Gastroesophageal sphincter (tissue), 4 donors: ENCODE data around the gene ODAD3. TPM values are rescaled to one million over a fixed set of nuclear protein-coding genes. Genes with fewer than 3 reads are reported as not detected.

Experiments
- ATAC-seq: fragments of 150-250 bp; one replicate; pipeline ENCODE4 v1.9.1; 2016; ENCODE audit warnings: mild to moderate bottlenecking, moderate library complexity
- H3K27ac ChIP-seq, 4 donors: fragments of 200-600 bp; sonication (generic) in 3 of 4; 1 replicate in 3 of 4; 2 replicates in 1 of 4; pipeline ENCODE4 v1.5.1; 2016 to 2019
- H3K27me3 ChIP-seq: fragments of 200-600 bp; sonication (generic); one replicate; pipeline ENCODE4 v1.5.1; 2019
- H3K36me3 ChIP-seq, 2 donors: fragments of 200-600 bp; sonication (generic); one replicate each; pipeline ENCODE4 v1.5.1; 2019; ENCODE audit warnings: control low read depth in 1 of 2
- H3K4me1 ChIP-seq, 3 donors: fragments of 200-600 bp; sonication (generic); 1 replicate in 2 of 3; 2 replicates in 1 of 3; pipeline ENCODE4 v1.5.1; 2016 to 2019; ENCODE audit warnings: control low read depth in 2 of 3
- H3K4me3 ChIP-seq, 2 donors: fragments of 200-600 bp; sonication (generic); one replicate each; pipeline ENCODE4 v1.5.1; 2019; ENCODE audit warnings: mild to moderate bottlenecking in 1 of 2, moderate library complexity in 1 of 2
- H3K9me3 ChIP-seq, 3 donors: fragments of 200-600 bp; sonication (generic); one replicate each; pipeline ENCODE4 v1.5.1; 2017 to 2019; ENCODE audit warnings: control low read depth in 2 of 3
- CTCF ChIP-seq, 4 experiments: fragments of 200-600 bp in 2 of 4; fragments of 450-650 bp in 2 of 4; sonication (generic) in 1 of 4; IDR thresholded peaks; one replicate each; pipeline ENCODE4 v1.5.1; 2017 to 2019; ENCODE audit warnings: antibody characterized with exemption in 4 of 4, mild to moderate bottlenecking in 2 of 4, moderate library complexity in 2 of 4
- EP300 ChIP-seq: sonication (generic); formaldehyde crosslinking; IDR thresholded peaks from one replicate; pipeline ENCODE4 v1.6.1; 2017; ENCODE audit warnings: antibody characterized with exemption, mild to moderate bottlenecking
- POLR2A ChIP-seq, 2 donors: fragments of 450-650 bp; IDR thresholded peaks; one replicate each; pipeline ENCODE4 v1.6.1; 2017; ENCODE audit warnings: antibody characterized with exemption in 2 of 2, mild to moderate bottlenecking in 2 of 2, moderate library complexity in 1 of 2
- POLR2AphosphoS5 ChIP-seq: sonication (generic); formaldehyde crosslinking; IDR thresholded peaks from one replicate; pipeline ENCODE4 v1.6.1; 2017; ENCODE audit warnings: antibody characterized with exemption
- WGBS, 2 donors: methylation state at CpG; one replicate each; pipeline ENCODE4 v1.1.5; 2018; ENCODE audit warnings: low coverage in 1 of 2; 5-methylcytosine and 5-hydroxymethylcytosine counted together
- total RNA-seq, 4 donors: library from RNA; depleted of rRNA; stranded (reverse); fragments of >200 nt; gene quantifications; one replicate each; pipeline ENCODE4 v1.1.0, GENCODE V29; 2016

ODAD3 gene
- total RNA-seq, 4 donors from 2014 or later, result 0.27 to 1.4 TPM; not detected in 2

- Histone ChIP-seq H3K27ac (peak overlapping the region in 3 of 4 donors; percentile 51 to 69 (median 51)), H3K36me3 (peaks cover 0 to 10% of the 10 kb centered on the region in 2 donors), H3K27me3 (peaks cover 22% of the 10 kb centered on the region), H3K4me1 (peaks cover 0 to 92% (median 43%) of the 10 kb centered on the region in 3 donors), H3K9me3 (no peaks in the 10 kb centered on the region), H3K4me3 (no peak overlapping the region)
- ATAC-seq, result no peak
- no peak for TF ChIP-seq EP300
- TF ChIP-seq CTCF (IDR thresholded peaks at IDR 0.05), result peak in 3 of 4 experiments; percentile 33 to 61 (median 40)
- 8% methylated on average over 2 of the region's 8 CpGs; no CpG with 5 or more reads in 1 of the 2 donors for WGBS, 2 donors
These were observed 56.4 kb downstream of the ODAD3 start for GRCh38 chr19:11378319-11379189.

DNA sequence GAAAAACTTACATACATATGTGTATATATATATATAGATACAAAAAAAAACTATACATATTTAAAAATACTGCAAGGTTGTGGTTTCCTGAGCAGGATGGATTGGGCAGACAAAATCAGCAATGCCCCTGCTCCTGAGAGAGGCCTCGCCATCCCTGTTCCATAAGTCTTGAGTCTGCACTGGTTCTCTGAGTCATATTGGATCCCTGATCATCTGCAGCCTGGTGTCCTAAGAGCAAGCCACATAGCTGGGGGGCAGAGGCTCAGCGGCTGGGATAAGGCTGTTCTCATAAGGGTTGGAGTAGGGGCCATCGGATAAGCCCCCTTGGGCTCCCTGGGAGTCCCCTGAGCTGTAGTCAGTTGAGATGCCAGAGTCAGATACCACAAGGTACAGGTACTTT lies 57.2 kb downstream of the ODAD3 start:
- 84 to 100% methylated on average over 2 of the region's 3 CpGs for WGBS, 2 donors

GRCh38 chr19:11377237-11377636 lies 57.7 kb downstream of the ODAD3 start:
- TF ChIP-seq EP300 (no peak), POLR2A (IDR thresholded peaks at IDR 0.05) (no peak), POLR2AphosphoS5 (no peak)
- peaks cover 0 to 81% (median 33%) of the 10 kb centered on the region in 3 donors for H3K4me1 ChIP-seq
- peak overlapping the region in 3 of 4 donors; percentile 51 to 70 (median 51) for H3K27ac ChIP-seq
- H3K9me3 ChIP-seq, result no peaks in the 10 kb centered on the region
- H3K4me3 ChIP-seq, result no peak overlapping the region
- peaks cover 9% of the 10 kb centered on the region for H3K27me3 ChIP-seq
- no peak for ATAC-seq
- H3K36me3 ChIP-seq, result peaks cover 0 to 10% of the 10 kb centered on the region in 2 donors

More for the DNA sequence above, 57.2 kb downstream of the ODAD3 start:
- Histone ChIP-seq H3K9me3 (no peaks in the 10 kb centered on the region), H3K36me3 (peaks cover 0 to 10% of the 10 kb centered on the region in 2 donors), H3K4me3 (no peak overlapping the region), H3K27ac (peak overlapping the region in 3 of 4 donors; percentile 51 to 69 (median 51)), H3K27me3 (peaks cover 14% of the 10 kb centered on the region), H3K4me1 (peaks cover 0 to 86% (median 35%) of the 10 kb centered on the region in 3 donors)
- TF ChIP-seq POLR2AphosphoS5 (no peak), CTCF (IDR thresholded peaks at IDR 0.05) (no peak), POLR2A (IDR thresholded peaks at IDR 0.05) (no peak), EP300 (no peak)
- no peak for ATAC-seq

- Histone ChIP-seq H3K27ac (peak overlapping the region; percentile 82 to 99 (median 96)), H3K36me3 (peaks cover 0 to 17% of the 10 kb centered on the region in 2 donors), H3K4me3 (peak overlapping the region; percentile 33 to 72), H3K9me3 (no peaks in the 10 kb centered on the region), H3K27me3 (no peaks in the 10 kb centered on the region), H3K4me1 (peaks cover 0 to 62% (median 26%) of the 10 kb centered on the region in 3 donors)
- TF ChIP-seq POLR2A (IDR thresholded peaks at IDR 0.05) (peak in 1 of 2 donors; percentile 15), POLR2AphosphoS5 (peak; percentile 39), CTCF (IDR thresholded peaks at IDR 0.05) (no peak)
- WGBS, 2 donors, result 0 to 6% methylated on average over 10 to 16 of the region's 27 CpGs
- peak; percentile 0 for ATAC-seq
These were observed 59.6 kb downstream of the ODAD3 start for GRCh38 chr19:11375143-11375948.

- peak within 1 kb of the TSS; percentile 82 to 99 (median 96) for H3K27ac ChIP-seq
- peaks cover 0 to 54% (median 26%) of the 10 kb centered on the region in 3 donors for H3K4me1 ChIP-seq
- ATAC-seq, result peak; percentile 98
- H3K4me3 ChIP-seq, result peak within 1 kb of the TSS; percentile 66 to 72
- TF ChIP-seq EP300 (no peak), POLR2A (IDR thresholded peaks at IDR 0.05) (peak; percentile 37 to 56), CTCF (IDR thresholded peaks at IDR 0.05) (no peak), POLR2AphosphoS5 (peak; percentile 13)
- peaks cover 0 to 20% of the 10 kb centered on the region in 2 donors for H3K36me3 ChIP-seq
- H3K27me3 ChIP-seq, result no peaks in the 10 kb centered on the region
- H3K9me3 ChIP-seq, result no peaks in the 10 kb centered on the region
- 0% methylated on average over 4 to 14 of the region's 44 CpGs for WGBS, 2 donors
These were observed 60.3 kb downstream of the ODAD3 start, which contains the start of gene SWSAP1 for GRCh38 chr19:11374433-11375142. TSS of gene SWSAP1 (plus strand) at chr19:11374666. CDS start at chr19:11374681, 15 bp downstream.
